GM18520 (cell line): ENCODE data around the gene ARHGAP18.

ENCODE experiments used
- ATAC-seq: cut with Tn5 transposase; IDR thresholded peaks from one replicate; pipeline ENCODE4 v1.9.1; 2021; ENCODE audit not compliant: unreplicated experiment

ARHGAP18 gene

DNA sequence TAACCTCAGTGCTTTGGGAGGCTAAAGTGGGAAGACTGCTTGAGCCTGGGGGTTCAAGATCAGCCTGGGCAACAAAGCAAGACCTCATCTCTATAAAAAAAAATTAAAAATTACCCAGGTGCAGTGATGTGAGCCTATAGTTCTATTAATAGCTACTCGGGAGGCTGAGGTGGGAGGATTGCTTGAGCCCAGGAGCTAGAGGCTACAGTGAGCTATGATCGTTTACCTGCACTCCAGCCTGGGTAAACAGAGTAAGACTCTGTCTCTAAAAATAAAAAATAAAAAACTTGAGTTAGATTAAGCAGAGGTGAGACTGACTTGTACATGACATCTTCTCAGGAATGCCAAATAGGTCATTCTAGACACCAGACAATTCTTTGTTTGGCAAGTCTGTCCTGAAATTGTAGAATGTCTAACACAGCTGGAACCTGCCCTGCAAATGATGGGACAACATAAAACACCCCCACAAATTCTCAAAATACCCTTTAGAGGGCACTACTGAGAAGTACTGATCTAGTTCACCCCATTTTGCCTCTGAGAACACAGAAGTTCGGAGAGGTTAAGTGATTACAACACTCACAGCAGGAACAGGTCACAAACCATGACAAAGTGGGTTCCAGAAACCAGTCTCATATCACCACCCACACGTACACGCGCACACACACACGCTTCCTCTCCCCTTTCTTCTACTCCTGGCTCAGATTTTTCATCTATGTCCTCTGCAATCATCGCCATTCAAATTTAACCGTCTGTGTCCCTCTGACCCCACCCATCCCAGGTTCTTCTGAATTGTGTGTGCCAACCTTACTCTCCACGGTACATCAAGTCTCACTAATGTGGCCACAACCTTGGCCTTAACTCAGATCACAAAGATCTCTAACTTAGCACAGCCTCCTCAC lies 38.3 kb downstream of the ARHGAP18 start:
- peak; percentile 84 for ATAC-seq

DNA sequence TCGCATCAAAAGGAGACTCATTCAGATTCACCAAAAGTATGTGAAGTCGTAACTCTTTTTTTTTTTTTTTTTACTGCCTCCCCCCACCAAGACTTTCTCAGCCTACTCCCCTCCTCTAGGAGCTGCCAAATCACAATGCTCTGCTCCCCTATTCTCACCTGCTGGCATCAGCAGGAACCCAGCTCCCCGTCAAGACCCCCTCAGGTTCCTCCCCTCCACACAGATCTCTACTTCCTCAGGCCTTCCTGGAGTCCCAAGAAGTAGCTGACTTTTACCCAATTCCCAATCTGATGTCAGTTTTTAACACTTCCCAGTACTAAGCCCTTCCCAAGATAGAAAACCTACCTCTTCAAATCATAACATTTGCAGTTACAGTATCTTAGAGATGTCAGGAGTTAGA lies 39.3 kb downstream of the ARHGAP18 start:
- ATAC-seq, result no peak

DNA sequence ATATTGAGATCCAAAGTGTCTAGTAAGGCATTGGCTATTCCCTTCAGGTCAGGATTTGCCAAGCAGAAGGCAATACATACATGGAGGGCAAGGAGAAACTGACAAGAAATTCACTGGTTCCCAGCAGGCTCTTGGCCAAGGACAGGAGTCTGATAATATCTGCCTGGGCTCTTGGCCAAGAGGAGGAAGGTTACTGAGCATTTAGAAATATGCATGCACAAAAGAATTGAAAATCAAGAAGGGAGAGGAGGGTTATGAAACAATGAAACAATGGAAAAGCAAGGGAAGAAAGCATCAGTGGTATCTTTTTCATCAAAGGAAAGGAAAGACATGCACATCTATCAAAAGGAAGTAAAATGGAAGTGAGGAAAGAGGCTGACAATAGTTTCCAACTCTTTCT lies 42.4 kb downstream of the ARHGAP18 start:
- no peak for ATAC-seq

DNA sequence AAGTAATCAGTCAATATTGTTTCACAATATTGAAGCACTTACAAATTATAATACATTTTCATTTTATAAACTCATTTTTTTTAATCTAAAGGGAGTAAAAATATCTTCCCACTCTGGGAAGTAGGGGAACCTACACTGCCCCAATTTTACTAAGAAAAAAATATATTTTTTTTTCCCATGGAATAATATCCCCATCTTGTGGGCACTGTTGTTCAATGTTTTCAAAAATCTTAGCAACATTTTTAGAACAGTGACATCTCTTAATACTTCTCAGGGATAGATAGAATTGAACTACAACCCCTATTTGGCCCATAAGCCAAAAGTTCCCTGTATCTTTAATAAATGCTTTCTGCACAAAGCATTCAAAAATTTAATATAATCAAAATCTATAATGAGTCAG lies 42.9 kb downstream of the ARHGAP18 start:
- no peak for ATAC-seq

DNA sequence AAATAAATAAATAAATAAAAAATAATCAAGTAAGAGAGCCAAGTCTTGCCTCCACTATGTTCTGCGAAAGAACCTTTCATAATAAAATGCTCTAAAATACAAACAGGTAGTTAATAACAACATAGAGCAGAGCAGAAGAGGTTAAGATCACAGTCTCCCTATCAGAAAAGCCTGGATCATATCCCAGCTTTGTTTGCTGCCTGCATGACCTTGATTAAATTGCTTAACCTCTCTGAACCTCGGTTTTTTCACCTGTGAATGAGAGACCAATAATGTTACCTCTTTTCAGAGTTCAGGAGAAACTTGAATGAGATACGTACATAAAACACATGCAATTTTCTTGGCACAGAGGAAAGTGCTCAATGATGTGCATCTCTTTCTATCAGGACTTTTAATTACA lies 44.4 kb downstream of the ARHGAP18 start:
- ATAC-seq, result no peak

DNA sequence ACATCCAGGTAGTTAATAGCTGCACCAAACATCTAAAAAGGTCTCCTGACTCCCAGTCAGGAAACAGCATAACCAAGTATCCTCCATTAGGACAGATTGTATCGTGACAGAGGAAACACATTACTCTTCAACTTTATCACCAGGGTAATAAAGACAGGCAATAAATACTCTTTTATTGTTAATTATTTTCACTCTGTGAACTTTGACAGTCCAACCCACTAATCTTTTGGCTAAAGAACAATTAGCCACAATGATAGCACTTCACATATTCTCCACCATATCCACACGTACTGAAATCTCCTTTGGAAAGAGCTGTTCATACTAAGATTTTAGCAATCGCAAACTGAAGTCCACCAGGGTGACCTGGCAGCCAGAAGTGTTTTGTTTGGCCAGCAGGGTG lies 46.4 kb downstream of the ARHGAP18 start:
- ATAC-seq, result no peak

DNA sequence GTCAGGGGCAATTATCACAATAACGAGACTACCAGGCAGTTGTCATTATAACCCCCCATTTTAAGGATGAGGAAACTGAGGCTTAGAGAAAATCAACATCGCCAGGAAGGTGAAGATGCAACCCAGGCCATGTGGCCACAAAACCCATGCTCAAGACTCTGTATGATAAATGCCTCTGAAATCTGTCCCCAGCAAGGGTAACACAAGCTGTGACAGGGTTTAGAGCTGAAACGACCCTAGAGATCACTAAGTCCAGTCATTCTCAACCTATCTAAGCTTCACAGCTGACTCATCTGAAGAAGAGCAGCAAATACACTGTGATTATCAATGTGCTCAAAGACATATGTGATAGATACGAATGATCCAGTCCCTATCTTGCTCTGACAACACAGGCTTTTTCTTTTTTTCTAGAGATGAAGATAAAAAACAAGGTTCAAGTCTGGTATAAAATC lies 47.0 kb downstream of the ARHGAP18 start:
- ATAC-seq, result peak; percentile 86

DNA sequence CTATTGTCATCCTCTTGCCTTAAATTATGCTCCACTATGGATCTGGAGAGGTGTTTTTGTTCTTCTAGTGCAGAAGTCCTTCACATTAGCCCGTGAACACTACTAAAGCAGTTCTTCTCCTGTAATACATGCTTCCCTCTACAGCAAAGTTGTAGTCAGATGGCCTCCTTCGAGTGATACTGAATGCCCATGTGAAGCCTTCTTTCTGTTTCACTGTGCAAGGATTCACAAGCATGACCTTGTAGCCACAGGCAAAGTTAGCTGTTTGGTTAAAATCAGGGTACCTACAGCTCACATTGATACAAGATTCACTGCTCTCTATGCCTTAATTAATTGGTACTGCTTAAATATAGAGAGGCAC lies 47.6 kb downstream of the ARHGAP18 start:
- peak; percentile 45 for ATAC-seq

DNA sequence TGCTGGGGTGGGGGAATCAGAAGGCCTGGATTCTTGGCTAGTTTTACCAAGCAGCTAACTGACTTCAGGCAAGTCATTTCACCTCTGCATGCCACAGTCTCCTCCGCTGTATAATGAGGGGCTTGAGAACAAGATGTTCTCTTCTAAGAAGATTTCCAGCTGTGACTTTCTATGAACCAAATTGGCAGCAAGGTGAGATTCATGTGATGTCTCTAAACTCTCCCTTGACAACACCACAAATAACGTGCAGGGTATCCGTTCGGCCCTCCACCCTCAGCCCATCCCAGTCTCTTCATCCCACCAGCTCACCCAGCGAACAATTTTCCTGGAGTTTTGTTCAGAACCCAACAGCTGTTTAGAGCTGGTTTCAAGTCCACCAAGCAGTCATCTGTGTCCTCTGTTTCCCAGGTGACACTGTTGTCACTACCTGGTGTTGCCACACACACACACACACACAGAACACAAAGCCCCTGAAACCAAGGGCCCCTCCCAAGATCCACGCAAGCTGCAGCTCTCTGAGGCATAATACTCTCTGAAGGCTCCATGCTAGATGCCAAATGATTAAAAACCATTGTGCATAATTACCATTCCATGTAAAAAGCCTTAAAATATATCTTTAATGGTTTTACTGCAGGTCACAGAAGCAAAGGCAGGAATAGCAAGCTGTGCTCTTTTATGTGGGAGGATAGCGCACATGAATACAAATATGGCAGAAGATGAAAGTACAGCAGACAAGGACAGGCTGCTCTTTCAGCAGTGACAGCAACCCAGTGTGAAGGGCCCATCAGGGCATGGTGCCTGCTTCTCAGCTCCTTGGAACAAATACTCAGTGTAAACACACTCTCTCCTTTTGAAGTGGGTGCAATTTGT lies 48.2 kb downstream of the ARHGAP18 start:
- no peak for ATAC-seq

DNA sequence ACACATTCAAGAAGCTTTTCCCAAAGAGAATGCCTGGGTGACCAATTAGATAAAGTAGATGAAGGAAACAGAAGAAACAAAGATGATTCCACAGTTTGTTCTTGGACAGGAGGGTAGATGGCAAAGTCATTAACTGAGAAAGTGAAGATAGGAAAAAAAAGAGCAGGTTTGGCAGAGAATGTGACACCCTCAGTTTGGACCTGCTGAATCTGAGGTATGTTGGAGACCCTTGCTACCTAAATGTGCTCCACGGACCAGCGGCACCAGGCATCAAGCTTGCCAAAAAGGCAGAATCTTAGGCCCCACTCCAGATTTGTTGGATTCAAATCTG lies 49.7 kb downstream of the ARHGAP18 start:
- ATAC-seq, result no peak

DNA sequence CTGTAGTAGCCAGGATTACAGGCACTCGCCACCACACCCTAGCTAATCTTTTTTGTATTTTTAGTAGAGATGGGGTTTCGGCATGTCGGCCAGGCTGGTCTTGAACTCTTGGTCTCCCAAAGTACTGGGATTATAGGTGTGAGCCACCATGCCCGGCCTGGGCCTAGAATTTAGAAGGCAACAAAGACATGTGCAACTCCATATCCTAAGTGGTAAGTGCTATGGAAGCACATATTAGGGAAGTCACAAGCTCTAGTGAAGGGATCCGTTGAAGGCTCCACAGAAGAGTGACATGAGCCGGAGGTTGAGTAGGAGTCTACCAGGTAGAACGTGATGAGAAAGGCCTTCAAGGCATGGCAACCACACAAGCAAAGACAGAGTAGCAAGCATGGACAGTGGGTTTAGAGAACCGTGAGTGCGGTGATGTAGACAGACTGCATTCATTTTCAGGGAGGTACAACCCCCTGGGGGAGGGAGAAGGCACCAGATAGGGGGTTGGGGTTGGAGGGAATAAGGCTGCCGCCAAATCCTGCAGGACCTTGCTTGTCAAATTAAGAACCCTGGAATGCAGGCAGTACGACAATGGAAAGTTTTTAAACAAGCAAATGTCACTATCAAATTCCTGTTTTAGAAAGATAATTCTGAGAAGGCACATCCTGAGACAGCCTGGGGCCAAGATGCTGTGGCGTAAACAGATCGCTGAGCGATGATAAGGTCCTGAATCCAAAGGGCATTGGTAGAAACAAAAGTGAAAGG lies 50.2 kb downstream of the ARHGAP18 start:
- no peak for ATAC-seq

DNA sequence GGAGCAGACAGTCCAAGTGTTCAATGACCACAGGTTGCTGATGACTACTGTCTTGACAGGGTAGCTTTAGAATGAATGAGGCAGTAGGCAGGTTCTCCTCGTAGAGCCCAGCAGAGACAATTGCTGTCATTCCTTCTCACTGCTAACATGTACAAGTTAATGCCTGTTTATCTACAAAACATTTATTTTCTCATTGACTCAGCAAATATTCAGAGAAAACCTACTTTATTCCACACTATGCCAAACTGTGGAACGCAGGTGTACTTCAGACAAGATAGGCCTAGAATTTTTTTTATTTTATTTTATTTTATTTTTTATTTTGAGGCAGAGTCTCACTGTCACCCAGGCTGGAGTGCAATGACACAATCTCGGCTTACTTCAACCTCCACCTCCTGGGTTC lies 50.8 kb downstream of the ARHGAP18 start:
- no peak for ATAC-seq

DNA sequence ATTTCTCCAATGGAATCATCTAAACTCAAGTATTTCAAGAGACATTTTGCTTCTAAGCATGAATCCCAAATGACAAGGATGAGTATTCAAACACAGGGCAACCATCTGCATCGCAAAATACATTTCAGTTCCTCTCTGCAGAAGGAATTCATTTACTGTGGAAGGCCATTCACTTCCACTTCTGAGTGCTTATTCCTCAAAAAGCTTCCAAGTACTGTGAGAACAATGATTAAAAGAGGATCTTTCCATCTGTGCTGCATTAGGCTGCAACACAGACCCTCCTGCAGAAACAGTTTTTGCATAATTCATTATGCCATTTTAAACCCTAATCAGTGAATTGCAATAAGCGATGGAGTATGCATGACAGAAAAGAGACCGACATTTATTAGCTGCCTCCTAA lies 52.5 kb downstream of the ARHGAP18 start:
- ATAC-seq, result no peak

DNA sequence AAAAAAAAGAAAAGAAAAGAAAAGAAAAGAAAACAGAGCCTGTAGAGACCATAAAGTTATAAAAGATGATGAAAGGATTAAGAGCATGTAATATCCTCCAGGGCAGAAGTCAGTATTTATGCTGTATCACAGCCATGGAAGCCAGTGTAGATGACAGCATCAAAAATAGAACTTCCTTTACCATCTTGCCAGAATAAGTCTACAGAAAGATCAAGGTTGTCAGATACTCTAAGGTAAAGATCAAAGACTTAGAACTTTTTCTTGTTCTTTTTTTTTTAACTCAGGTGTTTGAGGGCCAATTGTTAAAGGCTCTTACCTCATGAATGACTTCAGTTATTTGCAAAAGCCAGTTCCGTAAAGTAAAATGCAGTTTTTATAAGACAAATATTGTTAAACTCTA lies 54.6 kb downstream of the ARHGAP18 start:
- no peak for ATAC-seq

DNA sequence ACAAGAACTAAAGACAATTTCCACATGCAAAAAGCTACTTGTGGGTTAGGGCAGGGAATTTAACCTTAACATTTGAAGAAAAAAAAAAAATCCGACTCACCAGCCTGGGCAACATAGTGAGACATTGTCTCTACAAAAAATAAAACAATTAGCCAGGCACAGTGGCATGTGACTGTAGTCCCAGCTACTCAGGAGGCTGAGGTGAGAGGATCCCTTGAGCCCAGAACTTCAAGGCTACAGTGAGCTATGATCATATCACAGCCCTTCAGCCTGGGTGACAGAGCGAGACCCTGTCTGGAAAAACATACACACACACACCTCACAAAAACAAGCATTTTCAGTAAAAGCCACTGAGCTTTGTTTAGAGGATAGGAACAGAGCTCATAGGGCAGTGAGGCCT lies 56.2 kb downstream of the ARHGAP18 start:
- ATAC-seq, result no peak

DNA sequence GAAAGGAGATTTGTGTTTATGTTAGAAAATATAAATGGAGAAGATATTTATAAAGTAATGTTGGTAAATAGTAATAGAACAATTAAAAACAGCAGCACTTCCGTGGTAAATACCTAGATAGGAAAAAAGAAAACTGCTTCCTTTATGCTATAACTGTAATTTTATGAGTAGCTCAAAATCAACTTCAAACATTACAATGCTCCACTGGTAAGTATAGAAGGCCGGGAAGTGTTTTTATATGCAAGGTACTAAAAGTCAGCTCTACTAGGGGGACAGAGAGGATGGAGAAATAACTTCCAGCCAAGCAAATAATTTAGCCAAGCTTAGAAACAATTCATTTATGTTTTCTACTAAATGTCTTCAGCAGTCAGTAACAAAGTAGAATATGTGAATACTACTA lies 56.7 kb downstream of the ARHGAP18 start:
- ATAC-seq, result no peak

DNA sequence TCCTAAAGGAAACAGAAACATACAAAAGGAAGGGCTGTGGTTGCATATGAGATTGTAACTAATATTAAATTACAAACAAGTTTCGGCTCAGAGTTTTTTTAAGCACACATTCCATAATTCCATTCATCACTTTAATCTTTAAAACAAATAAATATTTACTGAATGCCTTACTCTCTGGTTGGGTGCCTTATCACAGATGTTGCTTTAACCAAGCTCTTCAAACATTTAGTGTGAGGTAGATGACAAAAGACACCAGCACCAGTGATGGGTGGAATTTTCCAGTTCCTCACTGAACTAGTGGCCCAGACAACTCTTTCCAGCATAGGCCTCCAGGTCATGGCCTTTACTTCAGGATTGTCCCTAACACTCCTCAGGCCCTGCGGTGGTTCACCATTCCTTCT lies 58.7 kb downstream of the ARHGAP18 start:
- ATAC-seq, result no peak

DNA sequence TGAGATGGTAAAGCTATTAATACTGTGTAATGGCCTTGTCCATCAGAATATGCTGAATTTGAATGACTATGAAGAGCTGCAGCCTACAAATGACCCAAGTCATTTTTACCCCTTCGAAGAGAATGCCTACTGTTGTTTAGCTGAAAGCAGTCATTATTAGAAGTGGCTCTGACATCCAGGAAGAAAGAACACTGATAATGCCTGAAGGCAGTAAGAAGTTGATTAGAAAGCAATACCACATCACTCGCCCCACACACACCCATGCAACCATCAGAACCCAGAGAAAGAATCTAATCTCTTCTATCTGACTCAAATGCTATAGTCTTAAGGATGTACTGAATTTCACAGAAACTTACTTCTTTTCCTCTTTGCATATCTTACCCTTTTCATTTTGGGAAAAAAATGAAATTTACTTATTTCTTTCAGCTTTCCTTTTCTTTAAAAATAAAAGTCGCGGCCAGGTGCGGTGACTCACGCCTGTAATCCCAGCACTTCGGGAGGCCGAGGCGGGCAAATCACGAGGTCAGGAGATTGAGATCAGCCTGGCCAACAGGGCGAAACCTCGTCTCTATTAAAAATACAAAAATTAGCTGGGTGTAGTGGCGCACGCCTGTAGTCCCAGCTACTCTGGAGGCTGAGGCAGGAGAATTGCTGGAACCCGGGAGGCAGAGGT lies 61.0 kb downstream of the ARHGAP18 start:
- ATAC-seq, result no peak

DNA sequence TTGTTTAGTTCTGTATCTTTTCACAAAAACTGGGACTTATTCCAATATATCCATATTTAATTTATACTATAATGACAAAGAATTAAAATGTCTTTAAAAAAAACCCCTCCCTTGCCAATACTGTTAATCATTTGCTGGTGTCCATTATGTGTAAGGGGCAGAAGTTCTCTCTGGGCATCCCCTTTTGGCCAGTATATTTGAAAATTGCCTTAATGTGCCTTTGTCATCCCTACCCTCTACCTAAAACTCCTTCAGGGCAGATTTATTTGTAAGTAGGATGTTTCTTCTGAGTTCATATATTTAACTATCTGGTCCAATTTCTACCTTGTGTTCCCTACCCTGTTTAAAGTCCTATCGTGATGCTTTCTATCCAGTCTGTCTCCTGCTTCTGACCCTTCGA lies 62.9 kb downstream of the ARHGAP18 start:
- ATAC-seq, result peak; percentile 18

DNA sequence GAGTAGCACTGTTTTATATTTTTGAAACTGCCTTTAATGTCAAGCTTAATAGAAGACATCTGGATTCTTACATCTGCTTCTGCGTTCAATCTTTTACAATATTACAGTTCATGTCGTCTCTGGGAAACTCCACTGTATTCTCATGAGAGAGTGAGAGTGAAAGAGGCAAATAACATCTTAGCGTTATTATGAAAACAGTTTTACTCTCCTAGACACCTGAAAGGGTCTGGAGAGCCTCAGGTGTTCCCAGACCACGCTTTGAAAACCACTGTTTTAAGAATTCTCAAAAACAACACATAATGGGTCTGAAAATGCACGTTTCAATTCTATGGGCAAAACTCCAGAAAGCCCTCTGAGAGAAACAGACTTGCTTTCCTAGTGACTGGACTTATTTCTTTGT lies 63.3 kb downstream of the ARHGAP18 start:
- peak; percentile 80 for ATAC-seq
